DMS 273 (cell line): ENCODE data around the gene MTA1.

Experiments
- DNase-seq: peaks from one replicate; lab custom pipeline; 2025; ENCODE audit not compliant: unreplicated experiment; lab: John Stamatoyannopoulos, UW

The MTA1 gene

GRCh38 chr14:105485739-105486162 lies 66.1 kb downstream of the MTA1 start:
- DNase-seq = peak; percentile 78

GRCh38 chr14:105486163-105486973 lies 66.7 kb downstream of the MTA1 start, which contains the start of gene CRIP1:
Gene CRIP1, plus strand, starts transcription at chr14:105486886. Its CDS starts 374 bp downstream, at chr14:105487260.
- no peak for DNase-seq

GRCh38 chr14:105486974-105487448 lies 67.4 kb downstream of the MTA1 start:
- DNase-seq = no peak

GRCh38 chr14:105487449-105487985 lies 67.9 kb downstream of the MTA1 start:
- no peak for DNase-seq

GRCh38 chr14:105487986-105488777 lies 68.6 kb downstream of the MTA1 start:
- DNase-seq = no peak

GRCh38 chr14:105488781-105489541 lies 69.3 kb downstream of the MTA1 start:
- no peak for DNase-seq

GRCh38 chr14:105489542-105490266 lies 70.1 kb downstream of the MTA1 start:
- DNase-seq = peak; percentile 95

GRCh38 chr14:105490267-105490571 lies 70.6 kb downstream of the MTA1 start:
- no peak for DNase-seq

GRCh38 chr14:105490572-105491365 lies 71.1 kb downstream of the MTA1 start, which contains the start of gene TEDC1:
Gene TEDC1, plus strand, starts transcription at chr14:105491246. Its CDS starts 130 bp downstream, at chr14:105491376.
- peak; percentile 100 for DNase-seq

- DNase-seq = peak; percentile 85
Measured at GRCh38 chr14:105491366-105491973, 71.8 kb downstream of the MTA1 start.

- peak; percentile 57 for DNase-seq
Measured at GRCh38 chr14:105492031-105492970, 72.7 kb downstream of the MTA1 start.

GRCh38 chr14:105492971-105493871 lies 73.6 kb downstream of the MTA1 start:
- no peak for DNase-seq

GRCh38 chr14:105493921-105494605 lies 74.4 kb downstream of the MTA1 start:
- no peak for DNase-seq

- DNase-seq = no peak
Measured at GRCh38 chr14:105494606-105494929, 74.9 kb downstream of the MTA1 start.

- DNase-seq = peak; percentile 52
Measured at GRCh38 chr14:105495101-105495989, 75.7 kb downstream of the MTA1 start.
